H1 (cell line): Measurements from ENCODE around the gene TSC2. TPM values are rescaled to one million over a fixed set of nuclear protein-coding genes. Genes with fewer than 3 reads are reported as not detected.

ENCODE experiments used
- CTCF ChIA-PET: fragments of 300-600 bp; sonication (Branson Sonifier 250); formaldehyde crosslinking; loops from one replicate; lab custom pipeline; 2021; ENCODE audit not compliant: partially characterized antibody; lab: Charles Lee
- POLR2A ChIA-PET: fragments of 300-600 bp; sonication (Branson Sonifier 250); formaldehyde crosslinking; loops from one replicate; lab custom pipeline; 2021; ENCODE audit warnings: inconsistent platforms; ENCODE audit not compliant: partially characterized antibody; lab: Charles Lee
- DNase-seq, 2 experiments: peaks; one replicate each; pipeline versions ENCODE4 v3.0.0 to v3.0.0-alpha.2; 2010 to 2022; ENCODE audit warnings: low spot score in 2 of 2, low read depth in 1 of 2, mixed read lengths in 1 of 2
- FAIRE-seq: peaks from 2 replicates; lab custom pipeline; 2011; peaks lifted over from hg19 to GRCh38; lab: Jason Lieb, UNC
- H2AFZ ChIP-seq: 2 replicates; pipeline ENCODE4 v1.8.1; 2012; ENCODE audit warnings: low read length, inconsistent platforms
- H2AK5ac ChIP-seq: 2 replicates; pipeline ENCODE4 v1.6.1; 2013; ENCODE audit warnings: low read depth, low read length
- H2BK120ac ChIP-seq: replicated peaks from 2 replicates; pipeline ENCODE3; 2013; ENCODE audit warnings: low read depth, low read length, inconsistent platforms
- H2BK12ac ChIP-seq: 2 replicates; pipeline ENCODE4 v1.6.1; 2013; ENCODE audit warnings: low read depth, low read length
- H2BK15ac ChIP-seq: 2 replicates; pipeline ENCODE4 v1.6.1; 2013; ENCODE audit warnings: low read length
- H2BK20ac ChIP-seq: 2 replicates; pipeline ENCODE4 v1.6.1; 2013; ENCODE audit warnings: low read length
- H2BK5ac ChIP-seq: 2 replicates; pipeline ENCODE4 v1.6.1; 2013; ENCODE audit warnings: low read depth, low read length
- H3K14ac ChIP-seq: 2 replicates; pipeline ENCODE4 v1.6.1; 2013; ENCODE audit warnings: inconsistent platforms; ENCODE audit not compliant: insufficient read length
- H3K18ac ChIP-seq: 2 replicates; pipeline ENCODE4 v1.6.1; 2013; ENCODE audit warnings: low read length; ENCODE audit errors: extremely low read depth
- H3K23ac ChIP-seq: 2 replicates; pipeline ENCODE4 v1.6.1; 2013; ENCODE audit warnings: inconsistent platforms; ENCODE audit not compliant: insufficient read length
- H3K23me2 ChIP-seq: 2 replicates; pipeline ENCODE4 v1.6.1; 2013; ENCODE audit warnings: low read depth, low read length
- H3K27ac ChIP-seq: 2 replicates; pipeline ENCODE4 v1.6.1; 2011; ENCODE audit warnings: low read depth, low read length, inconsistent platforms
- H3K27me3 ChIP-seq, 4 experiments: replicated peaks in 1 of 4; 1 replicate in 1 of 4; 2 replicates in 3 of 4; pipeline versions ENCODE4 v1.6.1 to v1.8.1; 2011 to 2013; ENCODE audit warnings: low read length in 3 of 4, mild to moderate bottlenecking in 3 of 4, inconsistent platforms in 2 of 4, mixed read lengths in 2 of 4, moderate library complexity in 1 of 4; ENCODE audit not compliant: control insufficient read depth in 3 of 4, insufficient read depth in 3 of 4; ENCODE audit errors: extremely low read depth in 1 of 4
- H3K36me3 ChIP-seq, 4 experiments: 2 replicates each; pipeline versions ENCODE4 v1.6.1 to v1.8.1; 2011 to 2013; ENCODE audit warnings: mild to moderate bottlenecking in 4 of 4, low read length in 3 of 4, moderate library complexity in 2 of 4, control low read depth in 1 of 4, inconsistent platforms in 1 of 4; ENCODE audit not compliant: insufficient read depth in 4 of 4, control insufficient read depth in 2 of 4
- H3K4ac ChIP-seq: replicated peaks from 2 replicates; pipeline ENCODE3; 2013; ENCODE audit warnings: low read length, low read depth, mixed read lengths, inconsistent platforms; ENCODE audit not compliant: insufficient read length
- H3K4me1 ChIP-seq, 4 experiments: replicated peaks in 1 of 4; 1 replicate in 1 of 4; 2 replicates in 3 of 4; pipeline versions ENCODE4 v1.6.1 to v1.8.1; 2011 to 2013; ENCODE audit warnings: low read length in 3 of 4, inconsistent platforms in 2 of 4, mixed read lengths in 1 of 4; ENCODE audit not compliant: insufficient read depth in 4 of 4, control insufficient read depth in 3 of 4
- H3K4me2 ChIP-seq, 2 experiments: 2 replicates each; pipeline versions ENCODE4 v1.6.1 to v1.8.1; 2011 to 2013; ENCODE audit warnings: low read depth in 2 of 2, low read length in 2 of 2, control low read depth in 1 of 2, inconsistent platforms in 1 of 2, mild to moderate bottlenecking in 1 of 2; ENCODE audit not compliant: insufficient read depth in 1 of 2
- H3K4me3 ChIP-seq, 4 experiments: fragments of 200-600, 300-600 bp in 1 of 4; sonication (generic), shearing (Covaris generic), sonication (Bioruptor Twin) in 1 of 4; 2 replicates each; pipeline versions ENCODE4 v1.5.1 to v1.8.1; 2011 to 2016; ENCODE audit warnings: low read length in 4 of 4, low read depth in 3 of 4, control low read depth in 2 of 4, inconsistent platforms in 2 of 4, mild to moderate bottlenecking in 2 of 4, mixed read lengths in 1 of 4, moderate library complexity in 1 of 4; ENCODE audit not compliant: insufficient read depth in 2 of 4; ENCODE audit errors: extremely low read depth in 1 of 4
- H3K56ac ChIP-seq: replicated peaks from 2 replicates; pipeline ENCODE3; 2013; ENCODE audit warnings: low read depth, mild to moderate bottlenecking, mixed read lengths, low read length, inconsistent platforms; ENCODE audit not compliant: insufficient read length
- H3K79me1 ChIP-seq: 2 replicates; pipeline ENCODE4 v1.6.1; 2013; ENCODE audit warnings: low read depth, low read length, control low read depth
- H3K79me2 ChIP-seq, 2 experiments: 2 replicates each; pipeline versions ENCODE4 v1.6.1 to v1.8.1; 2012 to 2013; ENCODE audit warnings: low read length in 2 of 2, mild to moderate bottlenecking in 2 of 2, inconsistent platforms in 1 of 2; ENCODE audit not compliant: insufficient read depth in 2 of 2, control insufficient read depth in 1 of 2
- H3K9ac ChIP-seq, 4 experiments: replicated peaks in 1 of 4; 1 replicate in 1 of 4; 2 replicates in 3 of 4; pipeline versions ENCODE4 v1.6.1 to v1.8.1; 2011 to 2013; ENCODE audit warnings: low read depth in 3 of 4, low read length in 3 of 4, control low read depth in 2 of 4, mild to moderate bottlenecking in 2 of 4, moderate library complexity in 2 of 4, inconsistent platforms in 1 of 4; ENCODE audit errors: extremely low read depth in 1 of 4
- H3K9me3 ChIP-seq, 2 experiments: 2 replicates each; pipeline versions ENCODE4 v1.6.1 to v1.8.1; 2012 to 2013; ENCODE audit warnings: mild to moderate bottlenecking in 2 of 2, moderate library complexity in 2 of 2, control low read depth in 1 of 2, inconsistent platforms in 1 of 2, low read depth in 1 of 2, low read length in 1 of 2, mixed read lengths in 1 of 2; ENCODE audit not compliant: insufficient read depth in 2 of 2
- H4K20me1 ChIP-seq, 2 experiments: replicated peaks in 1 of 2; 2 replicates each; pipeline versions ENCODE3 to v1.8.1; 2011 to 2013; ENCODE audit warnings: inconsistent platforms in 2 of 2, low read length in 2 of 2, mild to moderate bottlenecking in 1 of 2; ENCODE audit not compliant: insufficient read depth in 2 of 2, control insufficient read depth in 1 of 2
- H4K5ac ChIP-seq: 2 replicates; pipeline ENCODE4 v1.6.1; 2013; ENCODE audit warnings: low read length, low read depth, mixed read lengths, inconsistent platforms; ENCODE audit not compliant: insufficient read length
- H4K8ac ChIP-seq: 2 replicates; pipeline ENCODE4 v1.8.0; 2013; ENCODE audit warnings: mild to moderate bottlenecking, moderate library complexity, low read length, inconsistent platforms; ENCODE audit not compliant: insufficient read depth; ENCODE audit errors: extremely low read depth
- H4K91ac ChIP-seq: replicated peaks from 2 replicates; pipeline ENCODE3; 2013; ENCODE audit warnings: low read length, mixed read lengths, inconsistent platforms; ENCODE audit not compliant: insufficient read length
- ATF2 ChIP-seq: IDR thresholded peaks from 2 replicates; pipeline ENCODE4 v1.6.1; 2012; ENCODE audit warnings: low read length, inconsistent platforms
- CBX5 ChIP-seq: fragments of 300-800, 300-1000 bp; sonication (generic); IDR thresholded peaks from 2 replicates; pipeline ENCODE4 v1.7.1; 2016; ENCODE audit warnings: antibody characterized with exemption, low read length, low read depth
- FOSL1 ChIP-seq: IDR thresholded peaks from 2 replicates; pipeline ENCODE4 v1.6.1; 2011; ENCODE audit warnings: mild to moderate bottlenecking, low read depth, low read length, moderate library complexity; ENCODE audit not compliant: insufficient read depth
- JUND ChIP-seq: IDR thresholded peaks from 2 replicates; pipeline ENCODE4 v1.6.1; 2011; ENCODE audit warnings: mild to moderate bottlenecking, improper control_type of control experiment, low read length
- TEAD4 ChIP-seq: IDR thresholded peaks from 2 replicates; pipeline ENCODE4 v1.6.1; 2012; ENCODE audit warnings: low read depth, low read length, inconsistent platforms, mixed read lengths
- WGBS, 2 experiments: shearing (Covaris generic) in 1 of 2; methylation state at CpG; one replicate each; pipeline versions ENCODE4 v1.1.6 to v1.1.7; 2013 to 2015; ENCODE audit warnings: low lambda C conversion rate in 2 of 2, mixed read lengths in 2 of 2, inconsistent platforms in 1 of 2, low coverage in 1 of 2, missing lambda C conversion rate in 1 of 2; ENCODE audit not compliant: insufficient replicate concordance in 2 of 2, insufficient coverage in 1 of 2, insufficient read length in 1 of 2; ENCODE audit errors: extremely low coverage in 1 of 2, missing lambda C conversion rate in 1 of 2; 5-methylcytosine and 5-hydroxymethylcytosine counted together
- polyA plus RNA-seq, 7 experiments: library from polyadenylated mRNA; depleted of rRNA in 3 of 7; stranded (reverse) in 5 of 7; unstranded in 2 of 7; fragments of >200 nt in 5 of 7; fragments of 200-250 nt in 2 of 7; gene quantifications; 1 replicate in 5 of 7; 2 replicates in 1 of 7; 4 replicates in 1 of 7; pipeline versions ENCODE4 v1.2.1 to v1.2.3, GENCODE V29; 2011 to 2013; ENCODE audit warnings: missing spikeins in 2 of 7, mixed read lengths in 2 of 7
- total RNA-seq: library from RNA; stranded (reverse); fragmentation: NEBNext Ultra II Directional; extraction: Animal tissue kit (Norgen Biotek cat#: 25700); gene quantifications from 2 replicates; pipeline ENCODE4 v1.2.1, GENCODE V29; 2021

Gene TSC2
- total and polyA plus RNA-seq, 2 of the 8 experiments (the other 6 are each of a cell fraction or from before 2014, with no cell fraction given) = 65.9 to 96.6 TPM

GRCh38 chr16:2075631-2076030 lies 27.8 kb downstream of the TSC2 start:
- Histone ChIP-seq H3K79me1 (no peaks in the 10 kb centered on the region), H3K27ac (no peak overlapping the region), H2BK15ac (no peak overlapping the region), H2BK120ac (no peak overlapping the region), H4K5ac (no peak overlapping the region), H3K79me2 (no peaks in the 10 kb centered on the region), H4K8ac (no peak overlapping the region), H3K4ac (no peak overlapping the region), H3K23ac (no peak overlapping the region), H3K18ac (no peak overlapping the region), H4K91ac (no peak overlapping the region), H3K4me2 (no peak overlapping the region), H3K4me3 (no peak overlapping the region), H2AK5ac (no peak overlapping the region), H3K9me3 (no peaks in the 10 kb centered on the region), H4K20me1 (peaks cover 4 to 10% of the 10 kb centered on the region in 2 experiments), H2BK20ac (no peak overlapping the region), H3K14ac (no peak overlapping the region), H2BK12ac (no peak overlapping the region), H3K4me1 (no peaks in the 10 kb centered on the region), H3K27me3 (no peaks in the 10 kb centered on the region), H3K23me2 (no peaks in the 10 kb centered on the region), H2BK5ac (no peak overlapping the region), H3K36me3 (peaks cover 2 to 14% (median 5%) of the 10 kb centered on the region in 4 experiments; a peak in 5 of 8 replicates), H3K9ac (no peak overlapping the region), H2AFZ (no peak overlapping the region), H3K56ac (no peak overlapping the region)
- 96% methylated on average over 24 of the region's 24 CpGs; no CpG with 5 or more reads in 1 of the 2 experiments for WGBS, 2 experiments
- FAIRE-seq = no peak
- POLR2A ChIA-PET = interaction anchor here (2.1 to 8.8 kb wide), 2 partner anchors 10 to 15 kb away, joined by 6 to 50 read pairs; no protein-coding TSS in a partner anchor
- DNase-seq = no peak
- CTCF ChIA-PET = interaction anchor here (0.9 to 4.4 kb wide), 3 partner anchors 19 to 53 kb away, joined by 3 to 13 read pairs (median 4); partner anchors contain the start of gene NTHL1
- no peak for TF ChIP-seq TEAD4
- no peak for TF ChIP-seq FOSL1
- TF ChIP-seq JUND = no peak
- no peak for TF ChIP-seq ATF2
- TF ChIP-seq CBX5 = no peak
